H1 (cell line): ENCODE data around the gene LITAFD. TPM values are rescaled to one million over a fixed set of nuclear protein-coding genes. Genes with fewer than 3 reads are reported as not detected.
"Not testable (repeated sequence)": the region's sequence is repeated elsewhere in the genome, so short reads cannot be mapped to it uniquely, and the experiment has no call there.

Experiments used
- CTCF ChIA-PET: fragments of 300-600 bp; sonication (Branson Sonifier 250); formaldehyde crosslinking; loops from one replicate; lab custom pipeline; 2021; ENCODE audit not compliant: partially characterized antibody; lab: Charles Lee
- POLR2A ChIA-PET: fragments of 300-600 bp; sonication (Branson Sonifier 250); formaldehyde crosslinking; loops from one replicate; lab custom pipeline; 2021; ENCODE audit warnings: inconsistent platforms; ENCODE audit not compliant: partially characterized antibody; lab: Charles Lee
- DNase-seq, 2 experiments: peaks; one replicate each; pipeline versions ENCODE4 v3.0.0 to v3.0.0-alpha.2; 2010 to 2022; ENCODE audit warnings: low spot score in 2 of 2, low read depth in 1 of 2, mixed read lengths in 1 of 2
- FAIRE-seq: peaks from 2 replicates; lab custom pipeline; 2011; peaks lifted over from hg19 to GRCh38; lab: Jason Lieb, UNC
- H2AFZ ChIP-seq: 2 replicates; pipeline ENCODE4 v1.8.1; 2012; ENCODE audit warnings: low read length, inconsistent platforms
- H2AK5ac ChIP-seq: 2 replicates; pipeline ENCODE4 v1.6.1; 2013; ENCODE audit warnings: low read depth, low read length
- H2BK120ac ChIP-seq: replicated peaks from 2 replicates; pipeline ENCODE3; 2013; ENCODE audit warnings: low read depth, low read length, inconsistent platforms
- H2BK12ac ChIP-seq: 2 replicates; pipeline ENCODE4 v1.6.1; 2013; ENCODE audit warnings: low read depth, low read length
- H2BK15ac ChIP-seq: 2 replicates; pipeline ENCODE4 v1.6.1; 2013; ENCODE audit warnings: low read length
- H2BK20ac ChIP-seq: 2 replicates; pipeline ENCODE4 v1.6.1; 2013; ENCODE audit warnings: low read length
- H2BK5ac ChIP-seq: 2 replicates; pipeline ENCODE4 v1.6.1; 2013; ENCODE audit warnings: low read depth, low read length
- H3K14ac ChIP-seq: 2 replicates; pipeline ENCODE4 v1.6.1; 2013; ENCODE audit warnings: inconsistent platforms; ENCODE audit not compliant: insufficient read length
- H3K18ac ChIP-seq: 2 replicates; pipeline ENCODE4 v1.6.1; 2013; ENCODE audit warnings: low read length; ENCODE audit errors: extremely low read depth
- H3K23ac ChIP-seq: 2 replicates; pipeline ENCODE4 v1.6.1; 2013; ENCODE audit warnings: inconsistent platforms; ENCODE audit not compliant: insufficient read length
- H3K23me2 ChIP-seq: 2 replicates; pipeline ENCODE4 v1.6.1; 2013; ENCODE audit warnings: low read depth, low read length
- H3K27ac ChIP-seq: 2 replicates; pipeline ENCODE4 v1.6.1; 2011; ENCODE audit warnings: low read depth, low read length, inconsistent platforms
- H3K27me3 ChIP-seq, 4 experiments: replicated peaks in 1 of 4; 1 replicate in 1 of 4; 2 replicates in 3 of 4; pipeline versions ENCODE4 v1.6.1 to v1.8.1; 2011 to 2013; ENCODE audit warnings: low read length in 3 of 4, mild to moderate bottlenecking in 3 of 4, inconsistent platforms in 2 of 4, mixed read lengths in 2 of 4, moderate library complexity in 1 of 4; ENCODE audit not compliant: control insufficient read depth in 3 of 4, insufficient read depth in 3 of 4; ENCODE audit errors: extremely low read depth in 1 of 4
- H3K36me3 ChIP-seq, 4 experiments: 2 replicates each; pipeline versions ENCODE4 v1.6.1 to v1.8.1; 2011 to 2013; ENCODE audit warnings: mild to moderate bottlenecking in 4 of 4, low read length in 3 of 4, moderate library complexity in 2 of 4, control low read depth in 1 of 4, inconsistent platforms in 1 of 4; ENCODE audit not compliant: insufficient read depth in 4 of 4, control insufficient read depth in 2 of 4
- H3K4ac ChIP-seq: replicated peaks from 2 replicates; pipeline ENCODE3; 2013; ENCODE audit warnings: low read length, low read depth, mixed read lengths, inconsistent platforms; ENCODE audit not compliant: insufficient read length
- H3K4me1 ChIP-seq, 4 experiments: replicated peaks in 1 of 4; 1 replicate in 1 of 4; 2 replicates in 3 of 4; pipeline versions ENCODE4 v1.6.1 to v1.8.1; 2011 to 2013; ENCODE audit warnings: low read length in 3 of 4, inconsistent platforms in 2 of 4, mixed read lengths in 1 of 4; ENCODE audit not compliant: insufficient read depth in 4 of 4, control insufficient read depth in 3 of 4
- H3K4me2 ChIP-seq, 2 experiments: 2 replicates each; pipeline versions ENCODE4 v1.6.1 to v1.8.1; 2011 to 2013; ENCODE audit warnings: low read depth in 2 of 2, low read length in 2 of 2, control low read depth in 1 of 2, inconsistent platforms in 1 of 2, mild to moderate bottlenecking in 1 of 2; ENCODE audit not compliant: insufficient read depth in 1 of 2
- H3K4me3 ChIP-seq, 4 experiments: fragments of 200-600, 300-600 bp in 1 of 4; sonication (generic), shearing (Covaris generic), sonication (Bioruptor Twin) in 1 of 4; 2 replicates each; pipeline versions ENCODE4 v1.5.1 to v1.8.1; 2011 to 2016; ENCODE audit warnings: low read length in 4 of 4, low read depth in 3 of 4, control low read depth in 2 of 4, inconsistent platforms in 2 of 4, mild to moderate bottlenecking in 2 of 4, mixed read lengths in 1 of 4, moderate library complexity in 1 of 4; ENCODE audit not compliant: insufficient read depth in 2 of 4; ENCODE audit errors: extremely low read depth in 1 of 4
- H3K56ac ChIP-seq: replicated peaks from 2 replicates; pipeline ENCODE3; 2013; ENCODE audit warnings: low read depth, mild to moderate bottlenecking, mixed read lengths, low read length, inconsistent platforms; ENCODE audit not compliant: insufficient read length
- H3K79me1 ChIP-seq: 2 replicates; pipeline ENCODE4 v1.6.1; 2013; ENCODE audit warnings: low read depth, low read length, control low read depth
- H3K79me2 ChIP-seq, 2 experiments: 2 replicates each; pipeline versions ENCODE4 v1.6.1 to v1.8.1; 2012 to 2013; ENCODE audit warnings: low read length in 2 of 2, mild to moderate bottlenecking in 2 of 2, inconsistent platforms in 1 of 2; ENCODE audit not compliant: insufficient read depth in 2 of 2, control insufficient read depth in 1 of 2
- H3K9ac ChIP-seq, 4 experiments: replicated peaks in 1 of 4; 1 replicate in 1 of 4; 2 replicates in 3 of 4; pipeline versions ENCODE4 v1.6.1 to v1.8.1; 2011 to 2013; ENCODE audit warnings: low read depth in 3 of 4, low read length in 3 of 4, control low read depth in 2 of 4, mild to moderate bottlenecking in 2 of 4, moderate library complexity in 2 of 4, inconsistent platforms in 1 of 4; ENCODE audit errors: extremely low read depth in 1 of 4
- H3K9me3 ChIP-seq, 2 experiments: 2 replicates each; pipeline versions ENCODE4 v1.6.1 to v1.8.1; 2012 to 2013; ENCODE audit warnings: mild to moderate bottlenecking in 2 of 2, moderate library complexity in 2 of 2, control low read depth in 1 of 2, inconsistent platforms in 1 of 2, low read depth in 1 of 2, low read length in 1 of 2, mixed read lengths in 1 of 2; ENCODE audit not compliant: insufficient read depth in 2 of 2
- H4K20me1 ChIP-seq, 2 experiments: replicated peaks in 1 of 2; 2 replicates each; pipeline versions ENCODE3 to v1.8.1; 2011 to 2013; ENCODE audit warnings: inconsistent platforms in 2 of 2, low read length in 2 of 2, mild to moderate bottlenecking in 1 of 2; ENCODE audit not compliant: insufficient read depth in 2 of 2, control insufficient read depth in 1 of 2
- H4K5ac ChIP-seq: 2 replicates; pipeline ENCODE4 v1.6.1; 2013; ENCODE audit warnings: low read length, low read depth, mixed read lengths, inconsistent platforms; ENCODE audit not compliant: insufficient read length
- H4K8ac ChIP-seq: 2 replicates; pipeline ENCODE4 v1.8.0; 2013; ENCODE audit warnings: mild to moderate bottlenecking, moderate library complexity, low read length, inconsistent platforms; ENCODE audit not compliant: insufficient read depth; ENCODE audit errors: extremely low read depth
- H4K91ac ChIP-seq: replicated peaks from 2 replicates; pipeline ENCODE3; 2013; ENCODE audit warnings: low read length, mixed read lengths, inconsistent platforms; ENCODE audit not compliant: insufficient read length
- WGBS, 2 experiments: shearing (Covaris generic) in 1 of 2; methylation state at CpG; one replicate each; pipeline versions ENCODE4 v1.1.6 to v1.1.7; 2013 to 2015; ENCODE audit warnings: low lambda C conversion rate in 2 of 2, mixed read lengths in 2 of 2, inconsistent platforms in 1 of 2, low coverage in 1 of 2, missing lambda C conversion rate in 1 of 2; ENCODE audit not compliant: insufficient replicate concordance in 2 of 2, insufficient coverage in 1 of 2, insufficient read length in 1 of 2; ENCODE audit errors: extremely low coverage in 1 of 2, missing lambda C conversion rate in 1 of 2; 5-methylcytosine and 5-hydroxymethylcytosine counted together
- polyA plus RNA-seq, 7 experiments: library from polyadenylated mRNA; depleted of rRNA in 3 of 7; stranded (reverse) in 5 of 7; unstranded in 2 of 7; fragments of >200 nt in 5 of 7; fragments of 200-250 nt in 2 of 7; gene quantifications; 1 replicate in 5 of 7; 2 replicates in 1 of 7; 4 replicates in 1 of 7; pipeline versions ENCODE4 v1.2.1 to v1.2.3, GENCODE V29; 2011 to 2013; ENCODE audit warnings: missing spikeins in 2 of 7, mixed read lengths in 2 of 7
- total RNA-seq: library from RNA; stranded (reverse); fragmentation: NEBNext Ultra II Directional; extraction: Animal tissue kit (Norgen Biotek cat#: 25700); gene quantifications from 2 replicates; pipeline ENCODE4 v1.2.1, GENCODE V29; 2021

The LITAFD gene
- total and polyA plus RNA-seq, 2 of the 8 experiments (the other 6 are each of a cell fraction or from before 2014, with no cell fraction given) = not detected

DNA sequence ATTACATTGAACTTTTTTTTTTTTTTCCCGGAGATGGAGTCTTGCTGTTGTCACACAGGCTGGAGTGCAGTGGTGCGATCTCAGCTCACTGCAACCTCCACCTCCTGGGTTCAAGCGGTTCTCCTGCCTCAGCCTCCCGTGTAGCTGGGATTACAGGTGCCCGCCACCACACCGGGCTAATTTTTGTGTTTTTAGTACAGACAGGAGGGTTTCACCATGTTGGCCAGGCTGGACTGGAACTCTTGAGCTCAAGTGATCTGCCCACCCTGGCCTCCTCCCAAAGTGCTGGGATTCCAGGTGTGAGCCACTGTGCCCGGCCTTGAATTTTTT, 8.3 kb upstream of the LITAFD start:
- CTCF ChIA-PET = interaction anchor here (0.6 to 3.3 kb wide), 19 partner anchors 9 to 481 kb away, joined by 3 to 25 read pairs (median 3); no protein-coding TSS in a partner anchor
- H2BK5ac ChIP-seq, H3K9me3 ChIP-seq, H4K91ac ChIP-seq, H3K4ac ChIP-seq, DNase-seq, H3K4me3 ChIP-seq, H2AFZ ChIP-seq, H3K79me1 ChIP-seq, FAIRE-seq, H3K79me2 ChIP-seq, H3K23ac ChIP-seq, H2AK5ac ChIP-seq, H3K14ac ChIP-seq, H2BK120ac ChIP-seq, H4K20me1 ChIP-seq, H2BK20ac ChIP-seq, H3K18ac ChIP-seq, H3K4me2 ChIP-seq, H4K8ac ChIP-seq, H3K23me2 ChIP-seq, H4K5ac ChIP-seq, H3K56ac ChIP-seq, H3K36me3 ChIP-seq, H3K27ac ChIP-seq, H3K27me3 ChIP-seq, H2BK15ac ChIP-seq, H2BK12ac ChIP-seq, H3K9ac ChIP-seq: not testable (repeated sequence)
- POLR2A ChIA-PET = interaction anchor here (1.3 to 29.1 kb wide), 4 partner anchors 11 to 42 kb away, joined by 3 to 456 read pairs (median 5); partner anchors contain the start of gene CARHSP1
- peaks cover 3 to 13% (median 8%) of the 10 kb centered on the region in 4 experiments for H3K4me1 ChIP-seq
- WGBS, 2 experiments = 97% methylated on average over 7 of the region's 7 CpGs; no CpG with 5 or more reads in 1 of the 2 experiments
